Activated CD8-positive, alpha-beta memory T cell treated with anti-CD3 and anti-CD28 coated beads for 24 hours (primary cell): Measurements from ENCODE around the gene AVPR1B.
"Not testable (repeated sequence)": the region's sequence is repeated elsewhere in the genome, so short reads cannot be mapped to it uniquely, and the experiment has no call there.

Experiments used
- DNase-seq: peaks from one replicate; pipeline ENCODE4 v3.0.0-alpha.2; 2020

The AVPR1B gene

GRCh38 chr1:206080026-206080820 is 37.0 kb downstream of the AVPR1B start:
- no peak for DNase-seq

- no peak for DNase-seq
Measured at GRCh38 chr1:206079135-206079534, 38.1 kb downstream of the AVPR1B start.

GRCh38 chr1:206075786-206076755 is 41.1 kb downstream of the AVPR1B start:
- no peak for DNase-seq

GRCh38 chr1:206074839-206075238 is 42.3 kb downstream of the AVPR1B start:
- no peak for DNase-seq

GRCh38 chr1:206070627-206071304 is 46.4 kb downstream of the AVPR1B start:
- DNase-seq: no peak

- DNase-seq: no peak
Measured at GRCh38 chr1:206068314-206068713, 48.9 kb downstream of the AVPR1B start.

- no peak for DNase-seq
Measured at GRCh38 chr1:206067486-206068227, 49.5 kb downstream of the AVPR1B start.

- no peak for DNase-seq
Measured at GRCh38 chr1:206066479-206067171, 50.6 kb downstream of the AVPR1B start.

GRCh38 chr1:206065547-206066145 is 51.5 kb downstream of the AVPR1B start:
- no peak for DNase-seq

GRCh38 chr1:206064501-206064900 is 52.7 kb downstream of the AVPR1B start:
- DNase-seq: not testable (repeated sequence)

- DNase-seq: not testable (repeated sequence)
Measured at GRCh38 chr1:206064001-206064400, 53.2 kb downstream of the AVPR1B start.

- DNase-seq: no peak
Measured at GRCh38 chr1:206062464-206062863, 54.7 kb downstream of the AVPR1B start.

- no peak for DNase-seq
Measured at GRCh38 chr1:206060844-206061243, 56.3 kb downstream of the AVPR1B start.
